Skeletal muscle tissue (tissue), 4 donors: ENCODE results near the gene FRMD3. TPM values are rescaled to one million over a fixed set of nuclear protein-coding genes. Genes with fewer than 3 reads are reported as not detected.

Experiments
- H3K27ac ChIP-seq: one replicate; pipeline ENCODE4 v1.7.0; 2013; ENCODE audit warnings: mild to moderate bottlenecking, low read depth, low read length, inconsistent platforms
- H3K27me3 ChIP-seq, 3 donors: one replicate each; pipeline ENCODE4 v1.7.0; 2013; ENCODE audit warnings: low read length in 3 of 3; ENCODE audit not compliant: control insufficient read depth in 3 of 3, insufficient read depth in 3 of 3
- H3K36me3 ChIP-seq, 3 donors: one replicate each; pipeline ENCODE4 v1.7.0; 2013; ENCODE audit warnings: low read length in 3 of 3; ENCODE audit not compliant: control insufficient read depth in 3 of 3, insufficient read depth in 3 of 3
- H3K4me1 ChIP-seq, 3 donors: one replicate each; pipeline ENCODE4 v1.7.0; 2013; ENCODE audit warnings: low read length in 3 of 3, mild to moderate bottlenecking in 3 of 3; ENCODE audit not compliant: control insufficient read depth in 3 of 3, insufficient read depth in 3 of 3
- H3K4me3 ChIP-seq, 3 donors: one replicate each; pipeline ENCODE4 v1.7.0; 2013; ENCODE audit warnings: low read length in 3 of 3
- H3K9ac ChIP-seq, 3 donors: one replicate each; pipeline ENCODE4 v1.7.0; 2013; ENCODE audit warnings: low read length in 3 of 3, mild to moderate bottlenecking in 3 of 3, moderate library complexity in 2 of 3, low read depth in 1 of 3
- H3K9me3 ChIP-seq, 3 donors: one replicate each; pipeline ENCODE4 v1.7.0; 2013; ENCODE audit warnings: low read length in 3 of 3; ENCODE audit not compliant: control insufficient read depth in 3 of 3
- total RNA-seq: library from RNA; depleted of rRNA; stranded (reverse); fragments of >200 nt; gene quantifications from one replicate; pipeline ENCODE4 v1.2.3, GENCODE V29; 2014
- donor health status: Osteomylitis.

The FRMD3 gene
- total RNA-seq, 1 donor from 2014 or later: 27.7 TPM

- Histone ChIP-seq H3K4me3 (no peak overlapping the region), H3K27ac (no peak overlapping the region), H3K36me3 (no peaks in the 10 kb centered on the region), H3K9ac (no peak overlapping the region), H3K4me1 (peaks cover 20 to 30% (median 22%) of the 10 kb centered on the region in 3 donors), H3K27me3 (no peaks in the 10 kb centered on the region), H3K9me3 (no peaks in the 10 kb centered on the region)
Measured at GRCh38 chr9:83433846-83434245, 104.4 kb downstream of the FRMD3 start.

- no peaks in the 10 kb centered on the region for H3K36me3 ChIP-seq
- H3K27me3 ChIP-seq: no peaks in the 10 kb centered on the region
- no peak overlapping the region for H3K4me3 ChIP-seq
- H3K27ac ChIP-seq: no peak overlapping the region
- no peak overlapping the region for H3K9ac ChIP-seq
- H3K4me1 ChIP-seq: peaks cover 20 to 30% (median 22%) of the 10 kb centered on the region in 3 donors
- no peaks in the 10 kb centered on the region for H3K9me3 ChIP-seq
Measured at GRCh38 chr9:83432877-83433550, 105.2 kb downstream of the FRMD3 start.

GRCh38 chr9:83432104-83432627, 106.0 kb downstream of the FRMD3 start:
- H3K4me1 ChIP-seq: peaks cover 19 to 31% (median 20%) of the 10 kb centered on the region in 3 donors
- H3K27ac ChIP-seq: peak overlapping the region; percentile 58

GRCh38 chr9:83431101-83432060, 106.8 kb downstream of the FRMD3 start:
- Histone ChIP-seq H3K9ac (no peak overlapping the region), H3K36me3 (no peaks in the 10 kb centered on the region), H3K4me1 (peaks cover 23 to 35% (median 27%) of the 10 kb centered on the region in 3 donors), H3K27ac (peak overlapping the region; percentile 58), H3K27me3 (no peaks in the 10 kb centered on the region), H3K4me3 (peak overlapping the region in 2 of 3 donors; percentile 32 to 36), H3K9me3 (no peaks in the 10 kb centered on the region)

More at GRCh38 chr9:83432104-83432627, 106.0 kb downstream of the FRMD3 start:
- Histone ChIP-seq H3K4me3 (peak overlapping the region; percentile 0 to 36 (median 32)), H3K36me3 (no peaks in the 10 kb centered on the region), H3K9me3 (no peaks in the 10 kb centered on the region), H3K27me3 (no peaks in the 10 kb centered on the region), H3K9ac (no peak overlapping the region)

GRCh38 chr9:83430681-83431080, 107.5 kb downstream of the FRMD3 start:
- Histone ChIP-seq H3K9me3 (no peaks in the 10 kb centered on the region), H3K36me3 (no peaks in the 10 kb centered on the region), H3K27ac (no peak overlapping the region), H3K9ac (no peak overlapping the region), H3K4me1 (peaks cover 26 to 33% (median 29%) of the 10 kb centered on the region in 3 donors), H3K4me3 (no peak overlapping the region), H3K27me3 (no peaks in the 10 kb centered on the region)

- Histone ChIP-seq H3K4me3 (no peak overlapping the region), H3K27ac (no peak overlapping the region), H3K27me3 (no peaks in the 10 kb centered on the region), H3K9ac (no peak overlapping the region), H3K36me3 (no peaks in the 10 kb centered on the region), H3K9me3 (no peaks in the 10 kb centered on the region), H3K4me1 (peaks cover 23 to 32% (median 29%) of the 10 kb centered on the region in 3 donors)
Measured at GRCh38 chr9:83429229-83429628, 109.0 kb downstream of the FRMD3 start.

GRCh38 chr9:83425240-83425639, 113.0 kb downstream of the FRMD3 start:
- H3K4me1 ChIP-seq: peaks cover 6 to 9% (median 7%) of the 10 kb centered on the region in 3 donors
- no peaks in the 10 kb centered on the region for H3K27me3 ChIP-seq
- no peaks in the 10 kb centered on the region for H3K36me3 ChIP-seq
- H3K4me3 ChIP-seq: no peak overlapping the region
- no peak overlapping the region for H3K9ac ChIP-seq
- H3K9me3 ChIP-seq: no peaks in the 10 kb centered on the region
- no peak overlapping the region for H3K27ac ChIP-seq

- Histone ChIP-seq H3K9me3 (no peaks in the 10 kb centered on the region), H3K36me3 (no peaks in the 10 kb centered on the region), H3K4me1 (peaks cover 6 to 9% (median 7%) of the 10 kb centered on the region in 3 donors), H3K27me3 (no peaks in the 10 kb centered on the region), H3K4me3 (no peak overlapping the region), H3K27ac (no peak overlapping the region), H3K9ac (no peak overlapping the region)
Measured at GRCh38 chr9:83424831-83425230, 113.4 kb downstream of the FRMD3 start.

GRCh38 chr9:83423815-83424707, 114.1 kb downstream of the FRMD3 start:
- no peak overlapping the region for H3K4me3 ChIP-seq
- H3K9ac ChIP-seq: no peak overlapping the region
- no peaks in the 10 kb centered on the region for H3K36me3 ChIP-seq
- H3K4me1 ChIP-seq: peaks cover 6 to 9% (median 7%) of the 10 kb centered on the region in 3 donors
- no peaks in the 10 kb centered on the region for H3K27me3 ChIP-seq
- H3K27ac ChIP-seq: no peak overlapping the region
- H3K9me3 ChIP-seq: no peaks in the 10 kb centered on the region
